Natural killer cell (primary cell): ENCODE measurements around the gene EEF2K. TPM values are rescaled to one million over a fixed set of nuclear protein-coding genes. Genes with fewer than 3 reads are reported as not detected.
A peak's percentile ranks its signal among the peaks of the same experiment; 100 is the strongest.

Experiments
- ATAC-seq, 3 donors: fragments of 150-1000 bp in 2 of 3; fragments of 200-7000 bp in 1 of 3; cut with Tn5 transposase; 1 replicate in 1 of 3; 2 replicates in 2 of 3; pipeline ENCODE4 v1.10.0; 2021; ENCODE audit warnings: mild to moderate bottlenecking in 2 of 3, moderate library complexity in 2 of 3
- DNase-seq, 2 donors: peaks; one replicate each; pipeline versions ENCODE4 v3.0.0 to v3.0.0-alpha.2; 2013 to 2021; ENCODE audit warnings: mixed read lengths in 1 of 2
- H3K27ac ChIP-seq: one replicate; pipeline ENCODE4 v1.5.1; 2013; ENCODE audit warnings: mild to moderate bottlenecking, low read length
- H3K27me3 ChIP-seq: one replicate; pipeline ENCODE4 v1.6.1; 2013; ENCODE audit warnings: low read length; ENCODE audit not compliant: control insufficient read depth, insufficient read depth
- H3K36me3 ChIP-seq: one replicate; pipeline ENCODE4 v1.6.1; 2013; ENCODE audit warnings: low read length; ENCODE audit not compliant: control insufficient read depth, insufficient read depth
- H3K4me1 ChIP-seq: one replicate; pipeline ENCODE4 v1.6.1; 2013; ENCODE audit warnings: low read length; ENCODE audit not compliant: control insufficient read depth, insufficient read depth
- H3K4me3 ChIP-seq: one replicate; pipeline ENCODE4 v1.5.1; 2013; ENCODE audit warnings: low read length
- H3K9me3 ChIP-seq: one replicate; pipeline ENCODE4 v1.6.1; 2013; ENCODE audit warnings: low read length; ENCODE audit not compliant: control insufficient read depth, insufficient read depth
- H3K27ac Mint-ChIP-seq, 2 donors: one replicate each; pipeline ENCODE4 v1.8.0; 2022; ENCODE audit warnings: mild to moderate bottlenecking in 2 of 2, mixed read lengths in 2 of 2, moderate library complexity in 1 of 2
- H3K27me3 Mint-ChIP-seq, 2 donors: one replicate each; pipeline ENCODE4 v1.8.0; 2022; ENCODE audit warnings: low read depth in 2 of 2, mixed read lengths in 2 of 2
- H3K36me3 Mint-ChIP-seq: one replicate; pipeline ENCODE4 v1.8.0; 2022; ENCODE audit warnings: mixed read lengths
- H3K4me1 Mint-ChIP-seq, 2 donors: one replicate each; pipeline ENCODE4 v1.8.0; 2022; ENCODE audit warnings: mixed read lengths in 2 of 2
- H3K4me3 Mint-ChIP-seq: one replicate; pipeline ENCODE4 v1.8.0; 2022; ENCODE audit warnings: mild to moderate bottlenecking, moderate library complexity, mixed read lengths
- H3K9me3 Mint-ChIP-seq, 2 donors: one replicate each; pipeline ENCODE4 v1.8.0; 2022; ENCODE audit warnings: mixed read lengths in 2 of 2
- CTCF ChIP-seq: fragments of 200-600 bp; IDR thresholded peaks from one replicate; pipeline ENCODE4 v1.8.0; 2022; ENCODE audit warnings: antibody characterized with exemption
- WGBS: methylation state at CpG from one replicate; pipeline ENCODE4 v1.1.7; 2013; ENCODE audit warnings: missing lambda C conversion rate; ENCODE audit not compliant: insufficient coverage; 5-methylcytosine and 5-hydroxymethylcytosine counted together
- intact Hi-C: fragments of 100-400 bp; cut with micrococcal nuclease; formaldehyde crosslinking; loops from one replicate; pipeline ENCODE4 v1.14.2; 2022
- total RNA-seq, 4 donors: library from RNA; stranded (reverse); fragments of 120-200 nt in 1 of 4; gene quantifications; one replicate each; pipeline versions ENCODE4 v1.2.3 to v1.2.4, GENCODE V29; 2013 to 2022

Gene EEF2K
- total RNA-seq, 3 donors from 2014 or later (not counting 1 experiment from before 2014, with no cell fraction given) = 12.6 to 33.5 (median 22.9) TPM

GRCh38 chr16:22206842-22207714 is 1.0 kb downstream of the EEF2K start:
- Histone ChIP-seq H3K36me3 (no peaks in the 10 kb centered on the region), H3K4me3 (peak overlapping the region; percentile 67), H3K27ac (no peak overlapping the region), H3K9me3 (no peaks in the 10 kb centered on the region), H3K4me1 (peaks cover 16% of the 10 kb centered on the region), H3K27me3 (no peaks in the 10 kb centered on the region)
- peaks cover 20% of the 10 kb centered on the region in 2 donors for H3K4me1 Mint-ChIP-seq
- peak; percentile 44 to 77 for DNase-seq
- H3K4me3 Mint-ChIP-seq = peak overlapping the region; percentile 95
- no peaks in the 10 kb centered on the region for H3K9me3 Mint-ChIP-seq
- peak; percentile 57 to 64 (median 60) for ATAC-seq
- H3K27me3 Mint-ChIP-seq = no peaks in the 10 kb centered on the region
- H3K27ac Mint-ChIP-seq = peak overlapping the region; percentile 69 to 72
- intact Hi-C loops = loop anchor here (1.0 to 5.0 kb wide), 4 partner anchors 12 to 90 kb away; partner anchors contain the start of gene POLR3E
- TF ChIP-seq CTCF = no peak
- 12% methylated on average over 35 of the region's 35 CpGs for WGBS
- H3K36me3 Mint-ChIP-seq = no peaks in the 10 kb centered on the region

- 83% methylated on average over 10 of the region's 10 CpGs for WGBS
Observed at GRCh38 chr16:22207715-22208360, 1.8 kb downstream of the EEF2K start.

DNA sequence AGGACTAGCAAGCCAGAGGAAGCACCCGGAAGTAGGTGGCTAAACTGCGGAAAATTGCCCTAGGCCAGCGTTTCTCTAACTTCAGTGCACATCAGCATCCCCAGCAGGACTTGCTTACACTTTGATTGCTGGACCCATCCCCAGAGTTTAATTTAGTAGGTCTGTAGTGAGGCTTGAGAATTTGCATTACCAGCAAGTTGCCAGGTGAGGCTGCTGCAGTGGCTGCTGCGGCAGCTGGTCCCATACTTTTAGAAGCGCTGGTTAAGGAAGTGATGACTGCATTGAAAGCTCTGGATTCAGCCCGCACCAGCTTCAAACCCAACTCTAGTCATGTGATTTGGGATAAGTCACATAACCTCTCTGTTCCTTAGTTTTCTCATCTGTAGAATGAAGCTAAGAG is 4.2 kb downstream of the EEF2K start:
- ATAC-seq (no peak), DNase-seq (no peak)
- Mint-ChIP-seq H3K4me3 (no peak overlapping the region), H3K27me3 (no peaks in the 10 kb centered on the region), H3K9me3 (no peaks in the 10 kb centered on the region), H3K36me3 (no peaks in the 10 kb centered on the region), H3K4me1 (peaks cover 20% of the 10 kb centered on the region in 2 donors), H3K27ac (no peak overlapping the region)
- TF ChIP-seq CTCF = no peak
- Histone ChIP-seq H3K36me3 (no peaks in the 10 kb centered on the region), H3K27me3 (no peaks in the 10 kb centered on the region), H3K4me3 (no peak overlapping the region), H3K27ac (no peak overlapping the region), H3K4me1 (peaks cover 16% of the 10 kb centered on the region), H3K9me3 (no peaks in the 10 kb centered on the region)
- WGBS = 98% methylated on average over 6 of the region's 6 CpGs
- intact Hi-C loops = no loop called here

More at GRCh38 chr16:22207715-22208360, 1.8 kb downstream of the EEF2K start:
- H3K4me1 ChIP-seq = peaks cover 16% of the 10 kb centered on the region
- no peaks in the 10 kb centered on the region for H3K9me3 Mint-ChIP-seq
- no peaks in the 10 kb centered on the region for H3K27me3 Mint-ChIP-seq
- H3K27me3 ChIP-seq = no peaks in the 10 kb centered on the region
- no peaks in the 10 kb centered on the region for H3K36me3 ChIP-seq
- no peak for DNase-seq
- H3K27ac Mint-ChIP-seq = peak overlapping the region in 1 of 2 donors; percentile 72
- TF ChIP-seq CTCF = no peak
- intact Hi-C loops = loop anchor here (2.0 to 5.0 kb wide), 2 partner anchors 17 to 34 kb away; no protein-coding TSS in a partner anchor
- H3K9me3 ChIP-seq = no peaks in the 10 kb centered on the region
- H3K4me3 Mint-ChIP-seq = peak overlapping the region; percentile 95
- no peak overlapping the region for H3K4me3 ChIP-seq
- no peak overlapping the region for H3K27ac ChIP-seq
- ATAC-seq = no peak
- H3K36me3 Mint-ChIP-seq = no peaks in the 10 kb centered on the region
- peaks cover 20% of the 10 kb centered on the region in 2 donors for H3K4me1 Mint-ChIP-seq
